Inflammatory macrophage (primary cell): ENCODE data around the gene AOPEP.

Experiments used
- DNase-seq, 2 donors: peaks; one replicate each; pipeline ENCODE4 v3.0.0-alpha.2; 2020 to 2022

Gene AOPEP

GRCh38 chr9:94919376-94920098, 193.0 kb downstream of the AOPEP start:
- no peak for DNase-seq

GRCh38 chr9:94920420-94921091, 194.1 kb downstream of the AOPEP start:
- no peak for DNase-seq

DNA sequence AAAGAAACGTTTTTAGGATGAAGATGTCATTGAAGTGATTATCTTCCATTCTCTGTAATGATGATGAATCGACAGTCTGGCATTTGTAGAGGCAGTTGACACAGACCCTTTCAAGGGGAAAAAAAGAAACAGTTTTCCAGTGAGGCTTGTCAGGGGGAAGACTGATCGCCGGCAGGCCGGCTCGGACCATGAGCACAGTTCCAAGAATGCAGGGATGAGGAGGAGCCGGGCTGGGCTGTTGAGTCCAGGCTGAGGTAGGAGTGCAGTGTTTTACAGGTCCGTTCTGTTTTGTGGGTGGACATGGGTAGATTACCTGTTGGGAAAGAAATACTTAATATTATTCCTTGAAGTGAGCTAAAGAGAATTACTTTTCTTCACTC, 194.6 kb downstream of the AOPEP start:
- DNase-seq: no peak

- no peak for DNase-seq
These were observed 195.2 kb downstream of the AOPEP start for GRCh38 chr9:94921656-94922055.

GRCh38 chr9:94922098-94922607, 195.7 kb downstream of the AOPEP start:
- DNase-seq: no peak

DNA sequence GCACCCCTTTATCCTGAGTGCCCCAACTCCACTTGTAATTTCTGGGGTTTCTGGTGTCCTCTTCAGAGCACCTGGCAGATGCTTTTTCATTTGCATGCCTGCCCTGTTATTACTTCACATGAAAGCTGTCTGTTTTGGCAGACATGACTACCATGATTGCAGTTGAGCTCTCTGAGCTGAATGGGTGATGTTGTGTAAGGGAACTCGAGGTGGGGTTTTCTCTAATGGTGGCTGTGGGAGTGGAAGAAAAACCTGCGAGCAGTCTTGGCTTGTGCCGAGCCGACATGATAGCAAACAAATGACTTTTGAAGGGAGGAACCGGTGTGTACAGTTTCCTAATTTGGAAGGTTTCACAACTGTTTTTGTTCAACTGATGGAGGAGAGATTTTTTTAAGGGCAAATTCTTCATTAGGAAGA, 196.2 kb downstream of the AOPEP start:
- DNase-seq: peak in 1 of 2 donors; percentile 13

DNA sequence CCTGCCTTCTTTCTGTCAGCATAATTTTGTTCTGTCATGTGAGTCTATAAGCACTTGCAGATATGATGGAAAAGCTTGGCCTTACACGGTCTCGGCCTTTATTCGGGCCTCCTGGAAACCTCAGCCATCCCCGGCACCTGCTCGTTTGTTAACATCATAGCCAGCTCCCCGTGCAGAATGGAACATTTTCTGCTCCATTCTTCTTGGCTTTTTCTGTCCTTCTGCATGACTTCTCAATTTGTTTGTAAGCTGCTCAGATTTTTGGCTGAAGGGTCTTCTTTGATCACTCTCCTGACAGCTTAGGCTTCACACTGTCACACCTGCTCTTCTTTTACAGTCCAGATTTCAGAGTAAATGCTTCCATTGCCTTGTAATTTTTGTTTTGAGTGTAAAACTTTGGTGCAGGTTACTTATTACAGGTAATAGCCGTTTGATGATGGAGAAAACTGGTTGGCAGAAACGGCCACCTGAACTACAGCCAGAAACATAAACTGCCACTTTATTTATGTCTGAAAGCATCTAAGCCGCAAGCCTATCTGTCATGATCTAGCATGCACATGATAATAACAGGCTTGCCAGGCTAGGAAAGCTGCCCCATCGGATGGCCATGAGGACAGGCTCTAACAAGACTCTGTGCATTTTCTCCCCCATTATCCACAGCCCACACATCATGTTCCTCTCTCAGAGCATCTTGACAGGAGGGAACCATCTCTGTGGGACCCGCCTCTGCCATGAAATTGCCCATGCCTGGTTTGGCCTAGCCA, 197.0 kb downstream of the AOPEP start:
- DNase-seq: no peak

DNA sequence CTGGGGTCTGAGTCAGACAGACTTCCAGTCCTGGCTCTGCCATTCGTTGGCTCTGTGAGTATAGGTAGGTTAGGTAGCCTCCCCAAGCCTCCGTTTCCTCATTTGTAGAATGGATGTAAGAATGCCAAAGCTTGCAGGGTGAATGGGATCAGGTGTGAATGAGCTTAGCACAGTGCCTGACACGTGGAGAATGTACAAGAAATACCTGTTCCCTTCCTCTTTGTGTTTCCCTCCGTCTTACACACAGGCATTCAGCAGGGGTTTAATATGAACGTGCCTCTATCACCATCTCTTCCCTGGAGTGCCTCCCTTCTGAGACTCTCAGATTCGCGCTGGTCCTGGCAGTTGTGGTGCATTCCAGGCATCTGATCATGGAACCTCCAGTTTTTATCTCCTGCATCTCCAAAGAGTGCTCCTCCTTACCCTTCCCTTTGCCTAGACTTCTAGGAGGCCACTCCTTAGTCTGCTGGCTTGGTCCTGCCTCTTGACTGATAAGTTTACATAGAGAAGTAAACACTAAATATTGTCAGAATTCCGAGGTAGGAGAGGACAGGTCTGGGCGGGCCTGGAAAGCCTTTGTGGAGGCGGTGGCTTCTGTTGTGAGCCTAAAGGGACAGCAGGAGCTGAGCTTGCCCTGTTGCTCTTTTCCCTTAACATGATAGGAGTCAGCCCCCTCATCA, 199.4 kb downstream of the AOPEP start:
- no peak for DNase-seq

DNA sequence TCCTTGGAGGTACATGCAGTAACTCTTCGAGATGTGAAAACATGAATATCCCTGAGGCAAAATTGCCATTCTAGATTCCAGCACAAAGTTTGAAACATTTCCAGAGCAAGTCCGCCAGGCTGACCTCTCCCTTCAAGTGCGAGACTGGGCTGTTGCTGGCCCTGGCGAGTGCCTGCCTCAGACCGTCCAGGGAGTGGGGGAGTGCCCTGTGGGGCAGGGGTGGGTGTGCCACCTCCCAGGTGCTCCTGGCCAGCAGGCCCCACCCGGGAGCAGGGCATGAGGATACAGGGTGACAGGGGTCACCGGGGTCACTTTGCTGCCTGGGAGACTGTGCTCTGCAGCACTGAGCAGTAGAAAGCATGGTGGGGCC, 199.9 kb downstream of the AOPEP start:
- no peak for DNase-seq

DNA sequence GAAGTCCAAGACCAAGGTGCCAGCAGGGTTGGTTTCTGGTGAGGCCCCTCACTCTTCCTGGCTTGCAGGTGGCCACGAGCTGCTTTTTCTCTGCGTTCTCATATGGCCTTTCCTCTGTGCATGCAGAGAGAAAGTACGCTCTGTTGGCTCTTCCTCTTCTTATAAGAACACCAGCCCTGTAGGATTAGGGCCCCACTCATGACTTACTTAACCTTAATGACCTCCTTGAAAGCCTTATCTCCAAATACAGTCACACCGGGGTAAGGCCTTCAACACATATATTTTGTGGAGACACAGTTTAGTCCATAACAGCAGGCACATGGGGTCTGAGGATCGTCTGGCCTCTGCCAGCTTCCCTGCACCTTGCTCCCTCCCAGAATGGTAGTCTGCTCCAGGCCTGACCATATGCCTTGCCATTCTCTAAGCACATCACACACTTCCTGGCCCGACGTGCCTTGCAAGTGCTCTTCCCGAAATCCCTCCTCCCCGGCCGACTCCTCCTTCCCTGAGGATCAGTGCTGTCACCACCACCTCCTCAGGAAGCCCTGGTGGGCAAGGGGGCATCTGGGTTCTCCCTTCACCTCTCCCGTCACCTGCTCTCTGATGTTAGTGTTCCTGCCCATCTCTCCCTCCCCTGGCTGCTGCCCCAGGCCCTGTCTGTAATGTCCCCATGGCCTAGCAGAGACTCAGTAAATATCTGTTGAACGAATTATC, 200.7 kb downstream of the AOPEP start:
- DNase-seq: no peak

DNA sequence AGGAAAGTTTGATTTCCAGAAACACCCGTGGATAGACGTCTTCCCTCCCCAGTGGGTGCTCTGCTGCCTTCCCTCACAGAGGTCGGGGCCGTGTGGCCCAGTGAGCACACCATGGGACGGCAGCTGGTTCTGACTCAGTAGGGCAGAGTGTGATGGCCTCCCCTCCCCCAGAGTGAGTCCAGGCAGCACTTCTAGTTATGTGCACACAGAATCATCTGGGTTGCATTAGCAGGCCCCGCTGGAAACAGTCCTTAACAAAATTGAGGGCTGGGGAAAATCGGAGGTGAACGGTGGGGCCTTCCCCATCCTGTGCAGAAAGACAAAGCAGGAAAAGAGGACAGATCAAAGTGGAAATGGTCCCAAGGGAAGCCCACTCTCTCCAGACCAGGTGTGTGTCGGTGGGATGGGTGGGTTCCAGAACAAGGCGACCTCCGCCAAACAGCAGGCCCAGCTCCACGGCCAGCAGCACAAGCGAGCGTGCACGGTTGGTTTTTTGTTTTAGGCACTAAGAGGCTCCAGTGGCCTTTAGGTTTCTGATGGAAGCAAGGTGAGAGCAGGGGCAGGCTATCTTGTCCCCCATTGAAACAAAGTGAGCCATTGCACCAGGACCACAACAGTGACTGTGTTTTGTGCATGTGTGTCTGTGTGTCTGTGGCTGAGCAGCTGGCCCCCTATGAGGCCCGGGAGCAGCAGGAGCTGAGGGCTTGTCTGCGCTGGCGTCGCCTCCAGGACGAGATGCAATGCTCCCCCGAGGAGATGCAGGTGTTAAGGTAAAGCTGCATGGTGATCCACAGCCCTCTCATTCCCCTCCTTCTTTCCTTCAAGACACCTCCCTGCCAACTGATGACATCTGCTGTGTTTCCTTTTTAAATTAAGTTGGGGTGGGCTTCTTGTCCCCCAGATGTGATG, 201.5 kb downstream of the AOPEP start:
- DNase-seq: no peak

DNA sequence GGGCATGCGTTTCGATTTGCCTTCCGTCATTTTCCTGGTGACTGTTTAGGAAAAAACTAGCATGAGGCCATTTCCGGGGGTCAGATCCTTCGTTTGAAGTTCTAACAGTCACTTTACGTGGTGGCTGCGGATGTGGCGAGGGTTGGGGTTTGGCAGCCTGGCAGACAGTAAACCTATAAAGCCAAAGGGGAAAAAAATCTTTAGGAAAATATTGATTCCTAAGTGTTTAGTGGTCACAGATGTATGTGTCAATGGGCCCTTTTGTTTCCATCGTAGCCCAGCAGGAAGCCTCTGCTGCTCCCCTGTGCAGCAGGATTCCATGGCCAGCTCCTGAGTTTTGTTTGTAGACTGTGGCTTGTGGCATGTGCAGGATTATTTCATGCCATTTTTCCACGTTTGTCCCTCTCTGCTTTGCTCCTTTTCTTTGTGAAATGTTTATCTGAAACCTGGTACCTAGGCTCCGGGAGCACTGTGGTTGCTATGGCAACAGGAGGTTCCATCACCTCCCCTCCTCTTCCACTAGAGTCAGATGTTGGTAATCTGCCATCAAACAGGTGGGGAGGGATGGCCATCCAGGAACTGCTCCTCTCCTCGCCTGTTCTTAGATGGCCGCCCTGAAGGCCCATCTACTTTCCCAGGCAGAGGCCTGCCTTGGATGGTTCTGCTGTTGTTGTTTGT, 202.3 kb downstream of the AOPEP start:
- DNase-seq: no peak

- DNase-seq: no peak
These were observed 202.9 kb downstream of the AOPEP start for GRCh38 chr9:94929369-94929756.

DNA sequence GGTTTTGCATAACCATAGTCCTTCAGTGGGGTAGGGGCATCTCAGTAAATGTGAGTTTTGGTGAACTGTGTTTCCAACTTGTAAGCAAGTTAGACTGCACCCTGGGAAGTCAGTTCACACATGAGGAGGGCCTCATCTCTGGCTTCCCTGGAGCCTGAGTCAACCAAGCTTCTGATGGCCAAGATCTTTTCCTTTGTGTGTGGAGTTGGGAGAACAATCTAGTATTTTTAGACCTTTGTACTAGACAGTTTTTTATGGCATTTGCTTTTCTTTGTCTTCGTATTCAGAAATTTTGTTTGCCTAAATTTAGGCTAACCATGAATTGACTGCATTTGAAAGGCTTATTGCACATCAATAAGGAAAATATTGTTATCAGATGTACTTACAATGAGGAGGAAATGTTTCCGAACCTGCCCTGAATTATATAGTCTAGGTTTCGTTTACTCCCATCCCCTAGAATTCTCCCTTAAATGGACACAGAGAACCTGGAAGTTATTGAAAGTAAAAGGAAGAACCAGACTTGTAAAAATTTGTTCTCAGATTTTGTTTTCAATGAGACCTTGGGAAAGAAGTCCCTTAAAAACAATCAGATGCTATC, 204.6 kb downstream of the AOPEP start:
- no peak for DNase-seq

- no peak for DNase-seq
These were observed 205.2 kb downstream of the AOPEP start for GRCh38 chr9:94931740-94932139.

DNA sequence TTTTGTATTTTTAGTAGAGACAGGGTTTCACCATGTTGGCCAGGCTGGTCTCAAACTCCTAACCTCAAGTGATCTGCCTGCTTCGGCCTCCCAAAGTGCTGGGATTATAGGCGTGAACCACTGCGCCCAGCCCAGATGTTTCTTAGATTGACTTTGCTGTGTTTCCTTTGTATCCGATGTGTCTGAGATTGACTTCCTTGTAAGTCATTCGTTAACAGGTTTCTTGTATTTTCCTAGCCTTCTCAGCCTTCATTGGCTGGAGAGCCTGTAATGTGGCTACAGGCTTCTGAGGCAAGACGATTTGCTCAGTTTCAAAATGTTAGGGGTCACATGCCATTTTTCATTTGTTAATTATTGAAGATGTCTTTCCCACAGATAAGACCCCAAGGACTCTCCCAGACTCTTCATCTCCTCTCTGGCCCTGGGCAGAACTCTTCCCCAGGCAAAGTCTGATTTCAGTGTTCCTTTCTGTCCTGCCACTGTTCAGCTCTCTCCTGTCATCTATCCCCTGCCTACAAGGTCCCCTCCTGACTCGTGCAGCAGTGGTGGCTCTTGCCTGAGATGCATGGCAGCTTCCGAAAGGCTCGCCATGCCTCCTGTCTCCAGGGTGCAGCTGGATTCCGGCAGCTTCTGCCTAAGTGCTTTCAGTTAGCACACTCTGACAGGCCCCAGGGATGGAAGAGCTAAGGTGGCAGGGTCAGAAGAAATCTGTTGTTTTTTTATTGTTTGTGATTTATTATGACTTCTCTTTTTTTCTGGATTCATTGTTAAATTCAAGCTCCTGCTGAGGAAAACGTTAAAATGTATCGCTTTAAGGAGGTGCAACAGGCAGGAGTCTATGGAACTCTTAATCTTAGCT, 206.4 kb downstream of the AOPEP start:
- DNase-seq: no peak

- no peak for DNase-seq
These were observed 207.0 kb downstream of the AOPEP start for GRCh38 chr9:94933511-94933828.

- DNase-seq: no peak
These were observed 208.4 kb downstream of the AOPEP start for GRCh38 chr9:94934816-94935328.

- DNase-seq: no peak
These were observed 208.9 kb downstream of the AOPEP start for GRCh38 chr9:94935396-94935795.
